NCI-H524 treated with DMSO at 0.1 percent for 48 hours (cell line): ENCODE measurements around the gene RNLS.

ENCODE experiments used
- DNase-seq: peaks from one replicate; lab custom pipeline; 2025; lab: John Stamatoyannopoulos, UW

Gene RNLS

GRCh38 chr10:88582806-88583583, at the start of gene RNLS:
TSS of gene RNLS (minus strand) at chr10:88583318.
- DNase-seq, result no peak

- no peak for DNase-seq
Measured at GRCh38 chr10:88624840-88625239, 41.7 kb upstream of the RNLS start.

- no peak for DNase-seq
Measured at GRCh38 chr10:88623835-88624234, 40.7 kb upstream of the RNLS start.

- no peak for DNase-seq
Measured at GRCh38 chr10:88620441-88620840, 37.3 kb upstream of the RNLS start.

- no peak for DNase-seq
Measured at GRCh38 chr10:88618496-88618895, 35.4 kb upstream of the RNLS start.

GRCh38 chr10:88617772-88618300, 34.7 kb upstream of the RNLS start:
- no peak for DNase-seq

GRCh38 chr10:88616250-88616977, 33.3 kb upstream of the RNLS start:
- no peak for DNase-seq

GRCh38 chr10:88608780-88609179, 25.7 kb upstream of the RNLS start:
- no peak for DNase-seq

GRCh38 chr10:88608052-88608732, 25.1 kb upstream of the RNLS start:
- no peak for DNase-seq

GRCh38 chr10:88598055-88598454, 14.9 kb upstream of the RNLS start:
- DNase-seq, result no peak

GRCh38 chr10:88594482-88594881, 11.4 kb upstream of the RNLS start:
- no peak for DNase-seq

GRCh38 chr10:88592906-88593305, 9.8 kb upstream of the RNLS start:
- DNase-seq, result no peak

- DNase-seq, result no peak
Measured at GRCh38 chr10:88592381-88592780, 9.3 kb upstream of the RNLS start.

- no peak for DNase-seq
Measured at GRCh38 chr10:88586462-88586861, 3.3 kb upstream of the RNLS start, which contains the start of gene LIPJ. TSS of gene LIPJ (plus strand) at chr10:88586762. CDS start at chr10:88590688, 3,926 bp downstream.

GRCh38 chr10:88583584-88583957, 453 bp upstream of the RNLS start:
- no peak for DNase-seq

- DNase-seq, result no peak
Measured at GRCh38 chr10:88582411-88582805, 710 bp downstream of the RNLS start.

- DNase-seq, result no peak
Measured at GRCh38 chr10:88565072-88565471, 18.0 kb downstream of the RNLS start.

- DNase-seq, result no peak
Measured at GRCh38 chr10:88562152-88562551, 21.0 kb downstream of the RNLS start.

- DNase-seq, result no peak
Measured at GRCh38 chr10:88557658-88558057, 25.5 kb downstream of the RNLS start.

GRCh38 chr10:88557256-88557655, 25.9 kb downstream of the RNLS start:
- no peak for DNase-seq

- no peak for DNase-seq
Measured at GRCh38 chr10:88555190-88555908, 27.8 kb downstream of the RNLS start.
